Common myeloid progenitor, CD34-positive (primary cell): ENCODE data around the gene BSG.

Experiments used
- CTCF ChIA-PET: fragments of 350-600 bp; sonication (Branson Sonifier 250); formaldehyde crosslinking; loops from one replicate; lab custom pipeline; 2021; ENCODE audit warnings: antibody characterized with exemption; lab: Charles Lee
- POLR2A ChIA-PET: fragments of 350-600 bp; sonication (Branson Sonifier 250); formaldehyde crosslinking; loops from one replicate; lab custom pipeline; 2021; ENCODE audit warnings: antibody characterized with exemption; lab: Charles Lee
- DNase-seq, 3 donors: peaks; one replicate each; pipeline versions ENCODE4 v3.0.0 to v3.0.0-alpha.2; 2013
- H3K27ac ChIP-seq, 2 experiments: 1 replicate in 1 of 2; 2 replicates in 1 of 2; pipeline ENCODE4 v1.7.0; 2013; ENCODE audit warnings: inconsistent platforms in 2 of 2, low read length in 2 of 2, mild to moderate bottlenecking in 2 of 2, low read depth in 1 of 2, moderate library complexity in 1 of 2; ENCODE audit not compliant: severe bottlenecking in 2 of 2, insufficient read depth in 1 of 2, poor library complexity in 1 of 2
- H3K27me3 ChIP-seq, 5 experiments: replicated peaks in 2 of 5; 1 replicate in 3 of 5; 2 replicates in 2 of 5; pipeline versions ENCODE4 v1.6.1 to v1.7.0; 2013; ENCODE audit warnings: low read length in 4 of 5, mild to moderate bottlenecking in 2 of 5, moderate library complexity in 2 of 5, inconsistent platforms in 1 of 5; ENCODE audit not compliant: insufficient read depth in 5 of 5, control insufficient read depth in 4 of 5
- H3K36me3 ChIP-seq, 4 experiments: 1 replicate in 2 of 4; 2 replicates in 2 of 4; pipeline versions ENCODE4 v1.6.1 to v1.7.0; 2013; ENCODE audit warnings: low read length in 3 of 4, control low read depth in 1 of 4, mild to moderate bottlenecking in 1 of 4; ENCODE audit not compliant: control insufficient read depth in 4 of 4, insufficient read depth in 4 of 4
- H3K4me1 ChIP-seq, 4 experiments: 1 replicate in 3 of 4; 2 replicates in 1 of 4; pipeline versions ENCODE4 v1.6.1 to v1.7.1; 2013; ENCODE audit warnings: low read length in 3 of 4, mild to moderate bottlenecking in 3 of 4, control low read depth in 1 of 4, inconsistent platforms in 1 of 4, moderate library complexity in 1 of 4; ENCODE audit not compliant: control insufficient read depth in 4 of 4, insufficient read depth in 4 of 4; ENCODE audit errors: control extremely low read depth in 1 of 4
- H3K4me3 ChIP-seq, 7 experiments: 1 replicate in 4 of 7; 2 replicates in 3 of 7; pipeline versions ENCODE4 v1.5.1 to v1.7.0; 2013; ENCODE audit warnings: mild to moderate bottlenecking in 7 of 7, low read length in 6 of 7, moderate library complexity in 6 of 7, inconsistent platforms in 2 of 7, low read depth in 2 of 7, control low read depth in 1 of 7; ENCODE audit not compliant: insufficient read depth in 4 of 7, control insufficient read depth in 1 of 7; ENCODE audit errors: extremely low read depth in 1 of 7
- H3K9me3 ChIP-seq, 5 experiments: 1 replicate in 4 of 5; 2 replicates in 1 of 5; pipeline versions ENCODE4 v1.6.1 to v1.7.1; 2013; ENCODE audit warnings: low read length in 4 of 5, mild to moderate bottlenecking in 2 of 5, inconsistent platforms in 1 of 5, low read depth in 1 of 5, moderate library complexity in 1 of 5; ENCODE audit not compliant: control insufficient read depth in 4 of 5, insufficient read depth in 2 of 5; ENCODE audit errors: control extremely low read depth in 1 of 5
- WGBS: methylation state at CpG from one replicate; pipeline ENCODE4 v1.1.5; 2013; ENCODE audit not compliant: insufficient coverage; 5-methylcytosine and 5-hydroxymethylcytosine counted together

Gene BSG

DNA sequence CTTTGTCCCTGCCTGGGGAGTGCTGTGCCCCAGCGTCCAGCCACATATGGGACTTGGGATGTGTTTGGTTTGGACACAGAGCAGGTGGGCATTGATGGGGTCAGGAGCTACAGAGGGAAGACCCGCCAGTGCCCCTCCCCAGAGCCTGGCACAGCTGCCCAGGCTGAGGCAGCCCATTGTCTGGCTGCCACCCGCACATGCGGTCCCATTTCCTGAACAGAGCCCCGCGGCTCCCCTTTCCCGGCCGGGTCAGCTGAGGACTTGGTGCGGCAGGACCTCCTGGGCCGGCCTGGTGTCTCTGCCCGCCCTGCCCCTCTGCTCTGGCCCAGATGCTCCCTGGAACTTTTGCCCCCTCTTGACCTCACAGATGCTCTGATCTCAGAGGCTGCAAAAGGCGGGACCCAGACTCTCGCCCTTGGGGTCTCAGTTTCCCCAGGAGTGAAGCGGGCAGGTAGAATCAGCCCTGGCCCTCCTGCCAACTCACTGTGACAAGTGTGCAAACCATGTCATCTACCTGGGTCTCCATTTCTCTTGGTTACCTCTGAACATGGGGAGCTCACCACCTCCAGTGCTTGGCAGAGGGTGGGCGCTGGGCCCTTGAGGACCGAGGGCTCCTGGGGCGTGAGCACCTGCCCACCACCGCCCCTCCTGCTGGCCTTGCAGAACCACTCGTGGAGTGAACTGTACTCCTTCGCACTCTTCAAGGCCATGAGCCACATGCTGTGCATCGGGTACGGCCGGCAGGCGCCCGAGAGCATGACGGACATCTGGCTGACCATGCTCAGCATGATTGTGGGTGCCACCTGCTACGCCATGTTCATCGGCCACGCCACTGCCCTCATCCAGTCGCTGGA, 35.1 kb downstream of the BSG start:
- DNase-seq = no peak
- ChIA-PET POLR2A (no interaction called here), CTCF (interaction anchor here (0.8 to 1.2 kb wide), 4 partner anchors 17 to 134 kb away, joined by 3 to 4 read pairs (median 3); no protein-coding TSS in a partner anchor)
- Histone ChIP-seq H3K4me1 (peaks cover 0 to 31% (median 16%) of the 10 kb centered on the region in 4 experiments), H3K4me3 (no peak overlapping the region), H3K27me3 (no peaks in the 10 kb centered on the region), H3K9me3 (no peaks in the 10 kb centered on the region), H3K27ac (no peak overlapping the region), H3K36me3 (no peaks in the 10 kb centered on the region)
- 89% methylated on average over 29 of the region's 30 CpGs for WGBS

DNA sequence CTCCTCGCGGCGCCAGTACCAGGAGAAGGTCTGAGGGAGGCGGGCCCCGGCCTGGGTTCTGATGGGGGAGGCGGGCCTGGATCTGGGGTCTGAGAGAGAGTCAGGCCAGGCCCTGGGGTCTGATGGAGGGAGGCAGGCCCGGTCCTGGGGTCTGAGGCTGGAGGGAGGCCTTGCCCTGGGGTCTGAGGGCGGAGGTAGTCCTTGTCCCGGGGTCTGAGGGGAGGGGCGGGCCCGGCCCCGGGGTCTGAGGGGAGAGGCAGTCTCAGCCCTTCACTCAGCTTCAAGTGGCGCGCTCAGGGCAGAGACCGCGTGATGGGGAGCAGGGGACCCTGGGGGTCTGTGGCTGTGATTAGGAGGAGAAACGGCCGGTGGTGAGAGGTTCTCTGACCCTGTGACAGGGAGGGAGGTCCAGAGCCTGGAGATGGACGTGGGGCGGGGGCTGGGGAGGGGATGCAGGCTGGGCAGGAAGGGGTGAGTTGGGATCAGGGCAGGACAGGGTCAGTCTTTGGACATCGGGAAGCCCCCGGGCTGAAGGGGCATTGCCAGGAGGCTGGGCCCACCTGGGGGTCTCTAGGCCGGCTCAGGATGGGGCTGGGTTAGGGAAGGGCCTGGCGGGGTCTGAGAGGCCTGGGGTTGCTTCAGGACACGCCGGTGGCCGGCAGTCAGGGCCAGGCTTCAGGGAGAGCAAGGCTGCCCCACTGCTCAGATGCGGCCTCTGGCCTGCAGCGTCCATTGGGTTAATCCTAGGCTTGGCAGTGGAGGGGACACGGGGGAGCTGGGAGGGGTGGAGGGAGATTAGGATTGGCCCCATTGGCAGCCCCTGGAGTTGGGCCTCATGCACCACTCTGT, 36.0 kb downstream of the BSG start:
- Histone ChIP-seq H3K4me3 (peak overlapping the region in 1 of 7 experiments; percentile 19), H3K4me1 (peaks cover 0 to 31% (median 16%) of the 10 kb centered on the region in 4 experiments), H3K9me3 (no peaks in the 10 kb centered on the region), H3K27me3 (peaks cover 0 to 4% (median 0%) of the 10 kb centered on the region in 5 experiments), H3K36me3 (no peaks in the 10 kb centered on the region), H3K27ac (no peak overlapping the region)
- ChIA-PET POLR2A (no interaction called here), CTCF (interaction anchor here (0.5 to 2.2 kb wide), 4 partner anchors 8 to 24 kb away, joined by 3 to 6 read pairs (median 4); no protein-coding TSS in a partner anchor)
- 94% methylated on average over 21 of the region's 30 CpGs for WGBS
- no peak for DNase-seq

DNA sequence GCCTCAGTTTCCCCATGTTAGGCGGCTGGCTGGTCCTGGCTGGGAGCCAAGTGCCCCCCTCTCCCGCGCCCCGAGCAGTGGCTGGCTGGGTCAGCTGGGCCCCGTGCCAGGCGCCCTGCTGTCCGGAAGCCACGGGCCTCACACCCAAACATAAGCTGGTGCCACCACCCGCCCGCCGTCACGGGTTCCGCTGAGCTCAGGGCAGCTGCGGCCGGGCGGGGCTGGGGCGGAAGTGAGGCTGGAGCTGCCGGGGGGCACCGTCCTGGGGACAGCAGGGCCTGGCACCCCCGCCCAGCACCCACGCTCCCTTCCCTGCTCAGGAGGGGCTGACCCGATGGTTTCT, 36.6 kb downstream of the BSG start:
- Histone ChIP-seq H3K27me3 (peaks cover 0 to 4% (median 0%) of the 10 kb centered on the region in 5 experiments), H3K4me1 (peaks cover 0 to 31% (median 16%) of the 10 kb centered on the region in 4 experiments), H3K4me3 (no peak overlapping the region), H3K36me3 (no peaks in the 10 kb centered on the region), H3K9me3 (no peaks in the 10 kb centered on the region), H3K27ac (no peak overlapping the region)
- WGBS = 57% methylated on average over 15 of the region's 22 CpGs
- DNase-seq = peak in 2 of 3 donors; percentile 32 to 35
- POLR2A ChIA-PET = no interaction called here
- CTCF ChIA-PET = interaction anchor here (0.5 to 2.2 kb wide), 4 partner anchors 9 to 25 kb away, joined by 3 to 6 read pairs (median 4); no protein-coding TSS in a partner anchor

GRCh38 chr19:610071-610800, 37.8 kb downstream of the BSG start:
- Histone ChIP-seq H3K36me3 (no peaks in the 10 kb centered on the region), H3K9me3 (no peaks in the 10 kb centered on the region), H3K27me3 (peaks cover 0 to 10% (median 0%) of the 10 kb centered on the region in 5 experiments), H3K4me1 (peaks cover 0 to 31% (median 16%) of the 10 kb centered on the region in 4 experiments), H3K4me3 (peak overlapping the region in 3 of 7 experiments; percentile 40 to 62 (median 49)), H3K27ac (no peak overlapping the region)
- CTCF ChIA-PET = interaction anchor here (0.9 to 2.2 kb wide), 2 partner anchors 21 to 30 kb away, joined by 4 to 6 read pairs; no protein-coding TSS in a partner anchor
- POLR2A ChIA-PET = no interaction called here
- whole genome bisulfite sequencing = 62% methylated on average over 20 of the region's 38 CpGs
- peak in 2 of 3 donors; percentile 25 to 54 for DNase-seq

- H3K27me3 ChIP-seq = peaks cover 0 to 15% (median 0%) of the 10 kb centered on the region in 5 experiments
- POLR2A ChIA-PET = no interaction called here
These were observed 38.5 kb downstream of the BSG start for GRCh38 chr19:610801-611480.

GRCh38 chr19:611481-611868, 39.1 kb downstream of the BSG start:
- POLR2A ChIA-PET = no interaction called here
- Histone ChIP-seq H3K36me3 (no peaks in the 10 kb centered on the region), H3K4me1 (peaks cover 0 to 35% (median 18%) of the 10 kb centered on the region in 4 experiments), H3K9me3 (no peaks in the 10 kb centered on the region), H3K27me3 (peaks cover 0 to 15% (median 0%) of the 10 kb centered on the region in 5 experiments), H3K4me3 (no peak overlapping the region), H3K27ac (no peak overlapping the region)
- DNase-seq = peak in 2 of 3 donors; percentile 15 to 28
- WGBS = 77% methylated on average over 13 of the region's 13 CpGs
- CTCF ChIA-PET = interaction anchor here (0.9 kb wide), 1 partner anchor 23 kb away, joined by 3 read pairs; no protein-coding TSS in a partner anchor

More at GRCh38 chr19:610801-611480, 38.5 kb downstream of the BSG start:
- Histone ChIP-seq H3K36me3 (no peaks in the 10 kb centered on the region), H3K4me1 (peaks cover 0 to 35% (median 18%) of the 10 kb centered on the region in 4 experiments), H3K9me3 (no peaks in the 10 kb centered on the region), H3K4me3 (peak overlapping the region in 4 of 7 experiments; percentile 40 to 62 (median 47)), H3K27ac (no peak overlapping the region)
- WGBS = 53% methylated on average over 35 of the region's 36 CpGs
- peak in 2 of 3 donors; percentile 51 to 66 for DNase-seq
- CTCF ChIA-PET = interaction anchor here (0.9 kb wide), 1 partner anchor 31 kb away, joined by 4 read pairs; no protein-coding TSS in a partner anchor
